Fibroblast of skin of left quadriceps (primary cell): ENCODE data around the gene FANK1.
"Not testable (repeated sequence)": the region's sequence is repeated elsewhere in the genome, so short reads cannot be mapped to it uniquely, and the experiment has no call there.

ENCODE experiments used
- DNase-seq, 2 experiments: peaks; one replicate each; pipeline ENCODE4 v3.0.0-alpha.2; 2013; ENCODE audit warnings: low read depth in 2 of 2

FANK1 gene

GRCh38 chr10:125889441-125889840 is 6.9 kb upstream of the FANK1 start:
- not testable (repeated sequence) for DNase-seq

- not testable (repeated sequence) for DNase-seq
Observed at GRCh38 chr10:125892402-125892801, 4.0 kb upstream of the FANK1 start.

- DNase-seq = not testable (repeated sequence)
Observed at GRCh38 chr10:125894176-125894575, 2.2 kb upstream of the FANK1 start.

GRCh38 chr10:125895130-125896087 is 955 bp upstream of the FANK1 start:
- peak; percentile 20 to 25 for DNase-seq

- not testable (repeated sequence) for DNase-seq
Observed at GRCh38 chr10:125897317-125897716, 953 bp downstream of the FANK1 start.

- not testable (repeated sequence) for DNase-seq
Observed at GRCh38 chr10:125900963-125901362, 4.6 kb downstream of the FANK1 start.

GRCh38 chr10:125903135-125903640 is 6.8 kb downstream of the FANK1 start:
- not testable (repeated sequence) for DNase-seq

GRCh38 chr10:125905069-125905994 is 9.0 kb downstream of the FANK1 start:
- not testable (repeated sequence) for DNase-seq

- not testable (repeated sequence) for DNase-seq
Observed at GRCh38 chr10:125907598-125907997, 11.2 kb downstream of the FANK1 start.

- DNase-seq = not testable (repeated sequence)
Observed at GRCh38 chr10:125908813-125909212, 12.4 kb downstream of the FANK1 start.

- not testable (repeated sequence) for DNase-seq
Observed at GRCh38 chr10:125909491-125909890, 13.1 kb downstream of the FANK1 start.

- DNase-seq = no peak
Observed at GRCh38 chr10:125911145-125911544, 14.8 kb downstream of the FANK1 start.

GRCh38 chr10:125911990-125912389 is 15.6 kb downstream of the FANK1 start:
- no peak for DNase-seq

GRCh38 chr10:125913277-125913676 is 16.9 kb downstream of the FANK1 start:
- not testable (repeated sequence) for DNase-seq

- DNase-seq = no peak
Observed at GRCh38 chr10:125916977-125917376, 20.6 kb downstream of the FANK1 start.

GRCh38 chr10:125917704-125918361 is 21.5 kb downstream of the FANK1 start:
- DNase-seq = not testable (repeated sequence)

- not testable (repeated sequence) for DNase-seq
Observed at GRCh38 chr10:125921643-125922306, 25.4 kb downstream of the FANK1 start.

- no peak for DNase-seq
Observed at GRCh38 chr10:125925262-125925834, 29.0 kb downstream of the FANK1 start.

- no peak for DNase-seq
Observed at GRCh38 chr10:125926247-125926646, 29.9 kb downstream of the FANK1 start.

- DNase-seq = not testable (repeated sequence)
Observed at GRCh38 chr10:125927265-125927664, 30.9 kb downstream of the FANK1 start.
